Natural killer cell (primary cell): ENCODE data around the gene IGF1R. TPM values are rescaled to one million over a fixed set of nuclear protein-coding genes. Genes with fewer than 3 reads are reported as not detected.

ENCODE experiments used
- ATAC-seq, 3 donors: fragments of 150-1000 bp in 2 of 3; fragments of 200-7000 bp in 1 of 3; cut with Tn5 transposase; 1 replicate in 1 of 3; 2 replicates in 2 of 3; pipeline ENCODE4 v1.10.0; 2021; ENCODE audit warnings: mild to moderate bottlenecking in 2 of 3, moderate library complexity in 2 of 3
- DNase-seq, 2 donors: peaks; one replicate each; pipeline versions ENCODE4 v3.0.0 to v3.0.0-alpha.2; 2013 to 2021; ENCODE audit warnings: mixed read lengths in 1 of 2
- H3K27ac ChIP-seq: one replicate; pipeline ENCODE4 v1.5.1; 2013; ENCODE audit warnings: mild to moderate bottlenecking, low read length
- H3K27me3 ChIP-seq: one replicate; pipeline ENCODE4 v1.6.1; 2013; ENCODE audit warnings: low read length; ENCODE audit not compliant: control insufficient read depth, insufficient read depth
- H3K36me3 ChIP-seq: one replicate; pipeline ENCODE4 v1.6.1; 2013; ENCODE audit warnings: low read length; ENCODE audit not compliant: control insufficient read depth, insufficient read depth
- H3K4me1 ChIP-seq: one replicate; pipeline ENCODE4 v1.6.1; 2013; ENCODE audit warnings: low read length; ENCODE audit not compliant: control insufficient read depth, insufficient read depth
- H3K4me3 ChIP-seq: one replicate; pipeline ENCODE4 v1.5.1; 2013; ENCODE audit warnings: low read length
- H3K9me3 ChIP-seq: one replicate; pipeline ENCODE4 v1.6.1; 2013; ENCODE audit warnings: low read length; ENCODE audit not compliant: control insufficient read depth, insufficient read depth
- H3K27ac Mint-ChIP-seq, 2 donors: one replicate each; pipeline ENCODE4 v1.8.0; 2022; ENCODE audit warnings: mild to moderate bottlenecking in 2 of 2, mixed read lengths in 2 of 2, moderate library complexity in 1 of 2
- H3K27me3 Mint-ChIP-seq, 2 donors: one replicate each; pipeline ENCODE4 v1.8.0; 2022; ENCODE audit warnings: low read depth in 2 of 2, mixed read lengths in 2 of 2
- H3K36me3 Mint-ChIP-seq: one replicate; pipeline ENCODE4 v1.8.0; 2022; ENCODE audit warnings: mixed read lengths
- H3K4me1 Mint-ChIP-seq, 2 donors: one replicate each; pipeline ENCODE4 v1.8.0; 2022; ENCODE audit warnings: mixed read lengths in 2 of 2
- H3K4me3 Mint-ChIP-seq: one replicate; pipeline ENCODE4 v1.8.0; 2022; ENCODE audit warnings: mild to moderate bottlenecking, moderate library complexity, mixed read lengths
- H3K9me3 Mint-ChIP-seq, 2 donors: one replicate each; pipeline ENCODE4 v1.8.0; 2022; ENCODE audit warnings: mixed read lengths in 2 of 2
- CTCF ChIP-seq: fragments of 200-600 bp; IDR thresholded peaks from one replicate; pipeline ENCODE4 v1.8.0; 2022; ENCODE audit warnings: antibody characterized with exemption
- WGBS: methylation state at CpG from one replicate; pipeline ENCODE4 v1.1.7; 2013; ENCODE audit warnings: missing lambda C conversion rate; ENCODE audit not compliant: insufficient coverage; 5-methylcytosine and 5-hydroxymethylcytosine counted together
- intact Hi-C: fragments of 100-400 bp; cut with micrococcal nuclease; formaldehyde crosslinking; loops from one replicate; pipeline ENCODE4 v1.14.2; 2022
- total RNA-seq, 4 donors: library from RNA; stranded (reverse); fragments of 120-200 nt in 1 of 4; gene quantifications; one replicate each; pipeline versions ENCODE4 v1.2.3 to v1.2.4, GENCODE V29; 2013 to 2022

The IGF1R gene
- total RNA-seq, 3 donors from 2014 or later (not counting 1 experiment from before 2014, with no cell fraction given) = 47.3 to 50.7 (median 49.0) TPM

DNA sequence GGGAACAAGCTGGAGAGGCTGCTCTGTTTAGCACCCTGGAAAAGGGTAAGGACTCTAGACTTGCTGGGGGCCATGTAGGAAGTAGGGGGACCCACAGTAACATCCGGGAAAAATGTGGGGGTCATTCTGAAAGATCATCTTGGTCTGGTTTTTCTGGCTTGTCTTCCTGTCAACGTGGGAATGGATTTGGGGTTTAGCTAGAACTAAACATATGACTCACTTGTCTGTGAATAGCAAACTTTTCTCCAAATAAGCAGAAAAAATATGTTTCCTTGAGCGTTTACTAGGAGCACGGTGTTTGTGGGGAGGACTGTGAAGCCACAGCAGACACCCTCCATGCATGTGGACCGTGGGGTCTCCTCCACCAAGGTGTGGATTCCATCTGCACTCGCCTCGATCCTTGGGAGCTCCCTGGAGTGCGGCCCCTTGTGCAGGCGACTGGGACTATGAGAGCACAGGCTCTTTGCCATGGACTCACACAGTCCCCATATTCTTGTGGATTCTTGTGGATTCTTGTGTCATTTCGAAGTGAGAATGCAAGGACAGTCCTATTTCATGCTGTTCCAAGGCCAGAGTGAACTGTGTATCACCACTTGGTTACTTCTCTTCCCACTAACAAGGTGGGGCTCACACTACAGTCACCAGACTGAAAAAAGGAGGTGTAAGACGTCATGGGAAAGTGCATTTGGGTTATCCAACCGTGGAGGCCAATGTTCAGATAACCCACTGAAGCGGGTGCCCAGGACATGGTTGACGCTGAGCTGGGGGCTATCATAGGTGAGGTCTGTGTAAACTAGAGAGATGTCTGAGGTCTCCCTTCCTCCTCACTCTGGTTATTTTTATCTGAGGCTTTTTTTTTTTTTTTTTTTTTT lies 333.7 kb downstream of the IGF1R start:
- WGBS = 63% methylated on average over 13 of the region's 14 CpGs
- no peak overlapping the region for H3K4me3 ChIP-seq
- peaks cover 0 to 8% of the 10 kb centered on the region in 2 donors for H3K9me3 Mint-ChIP-seq
- DNase-seq = no peak
- H3K36me3 Mint-ChIP-seq = peaks cover 11% of the 10 kb centered on the region
- H3K4me1 ChIP-seq = no peaks in the 10 kb centered on the region
- peak in 2 of 3 donors; percentile 44 to 84 for ATAC-seq
- no peaks in the 10 kb centered on the region for H3K36me3 ChIP-seq
- H3K9me3 ChIP-seq = peaks cover 4% of the 10 kb centered on the region
- no peak for TF ChIP-seq CTCF
- H3K27me3 ChIP-seq = no peaks in the 10 kb centered on the region
- intact Hi-C loops = no loop called here
- H3K27me3 Mint-ChIP-seq = peaks cover 7 to 15% of the 10 kb centered on the region in 2 donors
- no peak overlapping the region for H3K4me3 Mint-ChIP-seq
- H3K4me1 Mint-ChIP-seq = peaks cover 9 to 10% of the 10 kb centered on the region in 2 donors
- H3K27ac ChIP-seq = no peak overlapping the region
- H3K27ac Mint-ChIP-seq = peak overlapping the region; percentile 14 to 27

GRCh38 chr15:98983334-98983733 lies 335.0 kb downstream of the IGF1R start:
- no peak overlapping the region for H3K4me3 ChIP-seq
- no peak overlapping the region for H3K4me3 Mint-ChIP-seq
- WGBS = 73% methylated on average over 2 of the region's 2 CpGs
- no peak for DNase-seq
- H3K9me3 Mint-ChIP-seq = peaks cover 0 to 8% of the 10 kb centered on the region in 2 donors
- H3K27ac ChIP-seq = no peak overlapping the region
- H3K9me3 ChIP-seq = peaks cover 4% of the 10 kb centered on the region
- H3K27me3 Mint-ChIP-seq = peaks cover 7 to 15% of the 10 kb centered on the region in 2 donors
- peaks cover 11% of the 10 kb centered on the region for H3K36me3 Mint-ChIP-seq
- H3K4me1 ChIP-seq = no peaks in the 10 kb centered on the region
- no peaks in the 10 kb centered on the region for H3K27me3 ChIP-seq
- no peaks in the 10 kb centered on the region for H3K36me3 ChIP-seq
- no peak for ATAC-seq
- H3K27ac Mint-ChIP-seq = no peak overlapping the region
- intact Hi-C loops = no loop called here
- H3K4me1 Mint-ChIP-seq = peaks cover 9 to 10% of the 10 kb centered on the region in 2 donors
- no peak for TF ChIP-seq CTCF

GRCh38 chr15:98986281-98986680 lies 337.9 kb downstream of the IGF1R start:
- WGBS = 60% methylated on average over 1 of the region's 1 CpG

More at GRCh38 chr15:98986281-98986680, 337.9 kb downstream of the IGF1R start:
- no peak overlapping the region for H3K4me3 ChIP-seq
- DNase-seq = no peak
- H3K27me3 ChIP-seq = no peaks in the 10 kb centered on the region
- H3K27ac ChIP-seq = no peak overlapping the region
- Mint-ChIP-seq H3K27me3 (peaks cover 15 to 16% of the 10 kb centered on the region in 2 donors), H3K27ac (no peak overlapping the region), H3K36me3 (peaks cover 11% of the 10 kb centered on the region), H3K9me3 (peaks cover 0 to 8% of the 10 kb centered on the region in 2 donors), H3K4me3 (no peak overlapping the region), H3K4me1 (peaks cover 9 to 10% of the 10 kb centered on the region in 2 donors)
- no peaks in the 10 kb centered on the region for H3K4me1 ChIP-seq
- ATAC-seq = no peak
- no peak for TF ChIP-seq CTCF
- no peaks in the 10 kb centered on the region for H3K36me3 ChIP-seq
- intact Hi-C loops = no loop called here
- H3K9me3 ChIP-seq = peaks cover 4% of the 10 kb centered on the region
